ENCODE results near the gene CCNC. TPM values are rescaled to one million over a fixed set of nuclear protein-coding genes. Genes with fewer than 3 reads are reported as not detected.

Gene CCNC
- polyA plus RNA-seq, 1 donor (not counting 4 experiments of a cell fraction or from before 2014, with no cell fraction given) = 103 TPM

GRCh38 chr6:99543968-99544367, 24.5 kb downstream of the CCNC start:
- Histone ChIP-seq H4K20me1 (ENCODE audit: control insufficient read depth, extremely low read depth, insufficient read depth, low read length) (peaks cover 5% of the 10 kb centered on the region), H3K9me1 (ENCODE audit: control insufficient read depth, extremely low read depth, insufficient read depth, low read length) (no peaks in the 10 kb centered on the region), H3K27ac (ENCODE audit: control insufficient read depth, insufficient read depth, low read length) (no peak overlapping the region), H3K4me3 (ENCODE audit: control insufficient read depth in 2 of 3, extremely low read depth in 1 of 3, insufficient read depth in 2 of 3, low read depth in 1 of 3, low read length in 3 of 3) (no peak overlapping the region), H3K36me3 (ENCODE audit: control insufficient read depth in 2 of 2, extremely low read depth in 1 of 2, insufficient read depth in 2 of 2, low read length in 2 of 2) (peaks cover 7 to 12% of the 10 kb centered on the region in 2 experiments), H3K9ac (ENCODE audit: control insufficient read depth, extremely low read depth, insufficient read depth, low read length) (no peak overlapping the region), H2AFZ (ENCODE audit: control insufficient read depth, low read length) (no peak overlapping the region), H3K4me1 (ENCODE audit: control insufficient read depth, extremely low read depth, insufficient read depth, low read length) (no peaks in the 10 kb centered on the region), H3K27me3 (ENCODE audit: control insufficient read depth, extremely low read depth, insufficient read depth, low read length) (no peaks in the 10 kb centered on the region), H3K79me2 (ENCODE audit: control insufficient read depth, insufficient read depth, low read length) (no peaks in the 10 kb centered on the region), H3K4me2 (ENCODE audit: control insufficient read depth, extremely low read depth, insufficient read depth, low read depth, low read length) (no peak overlapping the region), H3K9me3 (ENCODE audit: control insufficient read depth, low read depth, low read length) (no peaks in the 10 kb centered on the region)
- dilution Hi-C loops (cut with MboI; ENCODE audit: extremely low pct_ligation_motif_present, low sequenced_read_pairs) = no loop called here
- no peak for FAIRE-seq
- DNase-seq (ENCODE audit: low read depth, low spot score) = no peak
- TF ChIP-seq CTCF (optimal IDR thresholded peaks at IDR 0.05 in 1 of 3, IDR thresholded peaks at IDR 0.05 in 1 of 3, conservative IDR thresholded peaks at IDR 0.05 in 1 of 3; ENCODE audit: extremely low read depth in 1 of 3, insufficient read depth in 2 of 3, low read length in 3 of 3) (no peak), EZH2 (IDR thresholded peaks at IDR 0.05; ENCODE audit: low read length) (no peak)

- Histone ChIP-seq H3K36me3 (ENCODE audit: control insufficient read depth in 2 of 2, extremely low read depth in 1 of 2, insufficient read depth in 2 of 2, low read length in 2 of 2) (peaks cover 0 to 9% of the 10 kb centered on the region in 2 experiments), H2AFZ (ENCODE audit: control insufficient read depth, low read length) (no peak overlapping the region), H3K9ac (ENCODE audit: control insufficient read depth, extremely low read depth, insufficient read depth, low read length) (no peak overlapping the region), H3K9me1 (ENCODE audit: control insufficient read depth, extremely low read depth, insufficient read depth, low read length) (no peaks in the 10 kb centered on the region), H3K79me2 (ENCODE audit: control insufficient read depth, insufficient read depth, low read length) (no peaks in the 10 kb centered on the region), H3K27me3 (ENCODE audit: control insufficient read depth, extremely low read depth, insufficient read depth, low read length) (no peaks in the 10 kb centered on the region), H3K4me1 (ENCODE audit: control insufficient read depth, extremely low read depth, insufficient read depth, low read length) (no peaks in the 10 kb centered on the region), H3K4me2 (ENCODE audit: control insufficient read depth, extremely low read depth, insufficient read depth, low read depth, low read length) (no peak overlapping the region), H3K9me3 (ENCODE audit: control insufficient read depth, low read depth, low read length) (no peaks in the 10 kb centered on the region), H4K20me1 (ENCODE audit: control insufficient read depth, extremely low read depth, insufficient read depth, low read length) (no peaks in the 10 kb centered on the region), H3K27ac (ENCODE audit: control insufficient read depth, insufficient read depth, low read length) (no peak overlapping the region), H3K4me3 (ENCODE audit: control insufficient read depth in 2 of 3, extremely low read depth in 1 of 3, insufficient read depth in 2 of 3, low read depth in 1 of 3, low read length in 3 of 3) (no peak overlapping the region)
- DNase-seq (ENCODE audit: low read depth, low spot score) (no peak), FAIRE-seq (no peak)
- TF ChIP-seq CTCF (optimal IDR thresholded peaks at IDR 0.05 in 1 of 3, IDR thresholded peaks at IDR 0.05 in 1 of 3, conservative IDR thresholded peaks at IDR 0.05 in 1 of 3; ENCODE audit: extremely low read depth in 1 of 3, insufficient read depth in 2 of 3, low read length in 3 of 3) (no peak), EZH2 (IDR thresholded peaks at IDR 0.05; ENCODE audit: low read length) (no peak)
- dilution Hi-C loops (cut with MboI; ENCODE audit: extremely low pct_ligation_motif_present, low sequenced_read_pairs) = no loop called here
These were observed 37.8 kb downstream of the CCNC start for GRCh38 chr6:99530627-99531026.

All from keratinocyte (primary cell).